NAMALWA (cell line): ENCODE results near the gene STC2.
"Not testable (repeated sequence)": the region's sequence is repeated elsewhere in the genome, so short reads cannot be mapped to it uniquely, and the experiment has no call there.

Experiments
- DNase-seq: peaks from one replicate; pipeline ENCODE4 v3.0.0-alpha.2; 2015; ENCODE audit warnings: low spot score

STC2 gene

DNA sequence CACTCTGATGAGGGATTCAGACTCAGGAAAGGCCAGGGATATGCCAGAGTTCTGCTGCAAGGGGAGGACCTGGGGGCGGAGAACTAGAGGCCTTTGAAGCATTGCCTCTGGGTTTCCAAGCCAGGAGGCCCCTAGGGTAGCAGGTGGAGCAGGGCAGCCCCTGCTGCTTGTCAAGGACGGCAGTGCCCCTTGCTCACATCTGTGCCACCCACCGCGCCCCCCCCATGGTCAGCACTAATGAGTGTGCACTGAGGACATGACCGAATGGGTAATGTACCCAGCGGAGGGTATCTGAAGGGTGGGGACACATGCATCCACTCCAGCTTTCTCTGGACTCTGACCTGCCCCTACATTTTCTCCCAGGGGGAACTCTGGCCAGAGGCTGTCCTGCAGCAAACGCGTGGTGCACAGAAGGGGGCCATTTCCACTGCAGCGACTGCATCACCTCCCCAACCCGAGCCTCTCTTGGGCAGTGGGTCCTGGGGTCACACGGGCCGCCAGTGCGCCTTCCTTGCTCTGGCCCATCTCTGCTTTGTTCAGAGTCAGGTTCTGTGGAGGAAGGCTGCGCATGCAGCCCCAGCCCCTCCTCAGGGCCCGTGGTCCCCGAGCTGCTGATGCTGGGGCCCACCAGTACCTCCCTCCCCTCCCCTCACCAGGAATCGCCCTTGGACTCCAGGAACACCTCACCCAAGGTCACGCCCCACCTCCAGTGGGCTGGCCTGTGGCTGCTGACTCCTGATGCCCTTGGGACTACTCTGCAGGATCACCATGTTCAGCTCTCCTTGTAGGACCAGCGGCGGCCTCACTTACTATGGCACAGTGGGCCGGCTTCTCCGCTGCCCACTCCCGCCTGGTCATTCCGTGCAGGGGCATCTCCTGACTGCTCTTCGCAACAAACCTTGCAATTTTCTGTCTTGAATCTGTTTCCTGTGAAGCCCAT is 31.2 kb downstream of the STC2 start:
- DNase-seq: no peak

DNA sequence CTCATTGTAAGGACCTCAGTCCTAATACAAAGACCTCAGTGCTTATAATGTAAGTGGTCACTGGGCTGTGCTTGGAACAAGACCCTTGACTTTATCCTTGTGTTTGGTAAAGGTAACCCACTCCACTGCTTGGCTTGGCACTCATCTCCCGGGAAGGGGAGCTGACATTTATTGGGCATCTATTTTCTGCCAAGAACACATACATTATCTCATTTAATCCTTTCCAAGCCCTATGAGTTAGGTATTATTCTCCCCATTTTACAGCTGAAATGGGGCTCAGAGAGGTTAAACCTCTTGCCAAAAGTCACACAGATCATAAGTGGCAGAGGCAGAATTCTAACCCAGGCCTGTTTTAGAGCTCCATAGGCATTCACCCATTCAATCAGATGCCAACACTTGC is 32.4 kb downstream of the STC2 start:
- no peak for DNase-seq

GRCh38 chr5:173294673-173295320 is 33.4 kb downstream of the STC2 start:
- DNase-seq: no peak

DNA sequence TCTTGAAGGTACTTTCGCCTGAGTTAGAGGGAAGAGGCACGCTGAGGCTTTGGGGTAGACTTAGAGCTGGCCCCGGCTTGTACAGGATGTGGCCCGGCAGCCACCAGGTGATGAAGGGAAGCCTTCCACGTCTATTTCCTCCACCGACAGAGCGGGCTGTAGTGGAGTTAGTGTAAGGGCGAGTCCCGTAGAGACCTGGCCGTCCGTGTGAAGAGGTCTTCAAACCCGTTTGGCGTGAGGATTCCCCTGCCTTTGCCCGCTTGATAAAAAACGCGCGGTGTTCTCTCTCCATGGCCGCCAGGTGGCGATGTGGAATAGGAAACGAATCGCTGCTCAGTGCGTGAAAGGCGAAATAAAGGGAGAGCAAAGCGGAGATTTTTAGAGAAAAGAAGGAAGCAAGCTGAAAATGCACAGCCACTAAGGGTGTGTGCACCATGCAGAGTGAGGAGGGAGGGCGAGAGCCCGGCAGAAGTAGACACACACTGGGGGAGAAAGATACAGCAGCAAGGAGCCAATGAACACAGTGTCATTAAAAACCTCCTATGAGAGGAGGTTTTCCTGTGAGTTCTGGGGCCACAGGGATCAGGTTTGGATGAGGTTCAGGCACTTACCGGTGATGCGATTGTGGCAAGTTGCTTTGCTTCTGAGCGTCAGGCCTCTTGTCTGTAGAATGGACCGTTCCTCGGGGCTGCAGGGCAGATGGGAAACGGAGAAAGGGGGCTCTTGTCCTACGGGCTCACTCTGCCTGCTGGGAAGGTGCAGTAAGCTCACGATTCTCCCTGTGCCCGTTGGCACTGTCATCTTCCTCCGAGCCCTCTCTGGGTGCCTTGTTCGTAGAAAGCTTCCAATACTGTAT is 34.2 kb downstream of the STC2 start:
- peak; percentile 91 for DNase-seq

GRCh38 chr5:173291722-173292658 is 36.2 kb downstream of the STC2 start:
- DNase-seq: no peak

DNA sequence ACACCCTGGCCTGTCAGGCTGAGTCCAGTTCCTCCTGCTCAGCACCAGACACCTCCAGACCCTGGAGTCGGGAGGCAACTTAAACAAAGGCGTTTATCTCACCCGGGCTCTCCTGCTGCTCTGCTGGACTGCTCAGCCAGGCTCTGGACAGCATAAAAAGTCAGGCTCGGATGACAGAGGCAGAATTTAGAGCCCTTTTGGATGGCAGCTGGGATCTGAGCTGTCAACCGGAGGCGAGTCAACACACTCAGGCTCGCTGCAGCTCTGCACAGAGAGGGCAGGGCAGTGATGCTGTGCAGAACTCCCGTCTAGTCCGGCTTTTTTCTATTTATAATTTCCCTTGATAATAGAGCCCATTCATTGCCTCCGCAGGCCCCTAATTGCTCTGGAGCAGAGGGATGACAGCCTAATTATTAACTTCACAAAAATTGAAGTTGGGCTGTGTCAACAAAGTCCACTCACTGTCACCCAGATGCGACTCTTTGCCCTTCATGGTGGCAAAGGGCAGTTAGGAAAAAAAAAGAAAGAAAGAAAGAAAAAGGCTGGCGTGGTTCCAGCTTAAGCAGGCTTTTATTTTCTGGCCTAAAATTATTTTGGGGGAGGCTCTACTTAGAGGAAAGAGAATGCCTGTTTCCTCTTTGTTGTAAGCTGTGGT is 37.6 kb downstream of the STC2 start:
- DNase-seq: no peak

DNA sequence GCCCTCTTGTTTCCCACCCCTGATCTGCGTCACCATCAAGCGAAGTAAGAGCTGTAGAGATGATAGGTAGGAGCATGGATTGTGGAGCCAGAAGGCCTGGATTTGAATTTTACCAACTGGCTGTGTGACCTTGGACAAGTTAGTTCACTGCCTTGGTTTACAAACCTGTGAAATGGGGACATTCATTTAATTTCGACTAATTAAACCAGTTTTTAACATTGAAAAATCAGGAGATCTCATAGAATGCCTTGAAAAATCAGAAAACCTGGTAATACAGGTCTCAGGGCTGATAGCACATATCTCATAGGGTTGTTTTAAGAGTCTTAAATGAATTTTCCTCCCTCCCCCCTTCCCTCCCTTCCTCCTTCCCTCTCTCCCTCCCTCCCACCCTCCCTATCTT is 38.8 kb downstream of the STC2 start:
- no peak for DNase-seq

GRCh38 chr5:173288632-173289031 is 39.6 kb downstream of the STC2 start:
- DNase-seq: no peak

- DNase-seq: no peak
Measured at GRCh38 chr5:173287086-173287485, 41.1 kb downstream of the STC2 start.

GRCh38 chr5:173284343-173284958 is 43.8 kb downstream of the STC2 start:
- not testable (repeated sequence) for DNase-seq

- DNase-seq: peak; percentile 88
Measured at GRCh38 chr5:173283318-173284288, 44.6 kb downstream of the STC2 start.

- DNase-seq: no peak
Measured at GRCh38 chr5:173282916-173283315, 45.3 kb downstream of the STC2 start.

DNA sequence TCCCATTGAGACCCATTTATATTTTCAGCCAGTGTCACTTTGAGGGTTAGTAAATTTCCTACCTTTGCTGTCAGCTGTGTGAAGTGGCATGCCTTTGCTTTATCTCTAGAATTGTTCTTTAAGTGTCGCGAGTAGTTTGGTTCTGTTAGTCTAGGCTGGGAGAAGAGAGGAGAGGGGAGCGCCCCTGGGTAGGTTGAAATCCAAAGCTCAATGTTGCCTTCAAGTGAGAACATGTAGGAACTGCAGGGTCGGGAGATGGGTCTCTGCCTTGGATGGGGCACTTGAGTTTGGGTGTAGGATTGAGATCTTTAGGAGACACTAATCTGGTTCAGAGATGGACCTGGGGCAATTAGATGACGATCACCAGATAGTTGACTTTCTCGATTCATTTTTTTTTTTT is 46.3 kb downstream of the STC2 start:
- DNase-seq: peak; percentile 43

GRCh38 chr5:173279166-173279565 is 49.0 kb downstream of the STC2 start:
- no peak for DNase-seq

GRCh38 chr5:173278641-173279040 is 49.6 kb downstream of the STC2 start:
- no peak for DNase-seq

DNA sequence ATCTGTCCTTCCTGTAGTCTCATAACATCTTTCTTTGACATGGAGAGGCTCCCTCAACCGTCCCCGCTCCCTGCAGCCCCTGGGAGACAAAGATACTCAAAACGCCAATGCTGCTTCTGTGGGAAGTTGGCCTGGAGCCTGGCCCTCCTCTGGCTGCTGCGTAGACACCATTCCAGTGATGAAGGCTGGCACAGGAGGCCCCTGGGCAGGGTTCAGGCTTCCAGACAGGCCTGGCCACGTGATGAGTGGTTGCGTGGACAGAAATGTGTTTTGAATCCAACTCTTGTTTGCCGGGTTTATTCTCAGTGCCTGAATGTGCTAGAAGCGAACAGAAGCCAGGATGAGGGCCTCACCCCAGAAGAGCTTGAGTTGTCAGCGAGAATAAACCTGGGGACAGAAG is 50.0 kb downstream of the STC2 start:
- no peak for DNase-seq

GRCh38 chr5:173274771-173275170 is 53.4 kb downstream of the STC2 start:
- no peak for DNase-seq

DNA sequence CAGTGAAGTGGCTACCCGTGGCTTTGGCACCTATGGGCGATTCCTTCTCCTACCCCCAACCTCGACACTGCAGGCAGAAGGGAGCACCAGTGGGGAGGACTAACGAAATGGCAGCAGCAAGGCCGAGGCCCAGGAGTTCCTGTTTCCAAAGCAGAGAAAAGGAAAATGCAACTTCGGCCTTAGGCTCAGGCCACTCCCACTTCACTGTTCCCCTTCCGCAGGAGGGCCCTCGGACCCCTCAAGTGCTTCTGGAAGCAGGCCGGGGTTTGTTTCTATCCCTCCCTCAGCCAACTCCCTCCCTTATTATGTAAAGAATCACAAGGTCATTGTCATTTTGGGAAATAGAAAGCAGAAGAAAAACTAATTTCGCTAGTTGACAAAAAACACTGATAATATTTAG is 56.8 kb downstream of the STC2 start:
- no peak for DNase-seq

- DNase-seq: no peak
Measured at GRCh38 chr5:173268750-173269432, 59.3 kb downstream of the STC2 start.
